HG02678 (cell line): ENCODE data around the gene CHTF18.

Experiments
- ATAC-seq: cut with Tn5 transposase; IDR thresholded peaks from one replicate; pipeline ENCODE4 v1.9.1; 2021; ENCODE audit warnings: mild to moderate bottlenecking, moderate library complexity; ENCODE audit not compliant: unreplicated experiment

CHTF18 gene

DNA sequence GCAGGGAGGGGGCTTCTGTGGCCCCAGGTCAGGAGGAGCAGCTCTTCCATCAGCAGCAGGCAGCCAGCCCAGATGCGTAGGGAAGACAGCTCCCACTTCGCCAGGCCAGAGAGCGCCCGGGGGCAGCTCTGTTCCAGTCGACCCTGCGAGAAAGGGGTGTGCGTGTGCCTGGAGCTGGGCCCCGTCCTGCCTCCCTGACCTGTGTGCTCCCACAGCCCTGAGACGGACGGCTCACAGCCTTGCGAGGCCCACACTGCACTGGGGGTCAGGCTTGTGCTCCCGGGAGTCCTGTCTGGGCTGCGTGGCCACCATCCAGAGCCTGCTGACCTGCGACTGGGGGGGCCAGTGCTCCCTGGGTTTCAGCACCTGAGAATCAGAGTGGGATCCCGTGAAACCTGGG, 28.4 kb upstream of the CHTF18 start:
- no peak for ATAC-seq

DNA sequence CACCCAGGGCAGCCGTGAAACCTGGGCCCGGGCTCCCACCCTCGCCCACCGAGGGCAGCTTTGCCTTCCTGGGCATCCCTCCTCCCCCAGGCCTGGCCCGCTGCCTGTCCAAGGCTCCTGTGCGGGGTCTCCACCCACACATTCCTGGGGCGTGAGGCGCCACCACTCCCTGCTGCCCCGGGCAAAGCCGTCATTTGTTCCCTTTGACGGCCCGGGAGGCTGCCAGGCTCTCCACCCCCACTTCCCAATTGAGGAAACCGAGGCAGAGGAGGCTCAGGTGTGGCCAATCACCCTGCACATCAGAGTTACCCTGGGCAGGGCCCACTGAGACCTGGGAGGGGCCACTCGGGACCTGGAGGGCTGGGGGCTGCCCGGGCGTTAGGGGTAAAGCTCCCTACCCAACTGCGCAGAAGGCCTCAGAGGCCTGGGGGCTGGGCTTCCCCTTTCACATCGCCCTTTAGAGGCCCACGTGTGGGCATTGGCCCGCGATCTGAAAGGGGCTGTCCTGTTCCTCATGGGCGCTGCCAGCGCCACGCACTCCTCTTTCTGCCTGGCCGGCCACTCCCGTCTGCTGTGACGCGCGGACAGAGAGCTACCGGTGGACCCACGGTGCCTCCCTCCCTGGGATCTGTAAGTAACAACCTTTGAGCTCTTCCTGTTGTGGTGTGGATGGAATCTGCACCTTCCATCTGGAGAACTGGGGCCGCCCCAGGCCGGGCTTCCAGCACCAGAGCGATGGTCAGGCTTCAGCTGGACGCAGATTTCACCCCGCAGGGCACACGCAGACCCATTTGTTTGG, 27.7 kb upstream of the CHTF18 start, which contains the start of gene MSLN:
TSS of gene MSLN (plus strand) at position 190 of the 799 bp plus-strand sequence. CDS start 1,947 bp downstream, outside the sequence.
- ATAC-seq, result no peak

DNA sequence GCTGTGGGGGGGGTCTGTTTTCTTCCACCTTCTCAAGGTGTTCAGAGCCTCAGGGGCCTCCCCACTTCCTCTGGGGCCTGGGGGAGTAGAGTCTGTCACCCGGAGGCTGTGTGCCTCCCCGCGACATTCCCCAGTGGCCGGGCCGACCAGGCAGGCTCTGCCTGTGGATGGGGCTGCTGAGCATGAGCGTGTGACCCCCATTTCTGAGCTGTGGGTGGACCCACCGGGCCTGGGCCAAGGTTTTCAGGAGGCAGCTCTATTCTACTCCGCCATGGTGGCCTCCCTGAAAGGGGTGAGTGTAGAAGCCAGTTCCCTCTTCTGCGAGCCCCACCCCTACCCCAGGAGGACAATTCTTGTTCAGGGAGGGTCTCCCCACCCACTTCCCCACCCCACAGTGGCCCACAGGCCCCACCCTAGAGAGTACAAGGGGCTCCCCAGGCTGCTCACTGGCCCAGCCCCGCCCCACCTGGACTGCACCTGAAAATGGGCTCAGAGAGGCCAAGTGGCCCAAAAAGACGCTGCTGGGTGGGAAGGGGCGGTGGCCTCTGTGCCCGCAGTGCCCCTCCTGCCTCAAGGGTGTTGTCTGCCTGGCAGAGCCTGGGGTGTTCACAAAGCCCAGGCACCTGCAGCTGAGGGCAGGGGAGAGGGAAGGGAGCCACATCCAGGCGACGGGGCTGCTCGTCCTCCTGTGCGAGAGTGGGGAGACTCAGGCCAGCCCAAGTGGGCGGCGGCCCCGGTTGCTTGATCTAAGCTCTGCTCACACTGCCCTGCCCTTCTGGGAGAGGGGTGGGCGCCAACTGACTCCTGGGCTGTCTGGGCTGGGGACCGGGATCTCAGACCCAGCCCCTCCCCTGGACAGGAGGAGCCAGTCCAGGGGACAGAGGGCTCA, 26.6 kb upstream of the CHTF18 start:
- ATAC-seq, result no peak

DNA sequence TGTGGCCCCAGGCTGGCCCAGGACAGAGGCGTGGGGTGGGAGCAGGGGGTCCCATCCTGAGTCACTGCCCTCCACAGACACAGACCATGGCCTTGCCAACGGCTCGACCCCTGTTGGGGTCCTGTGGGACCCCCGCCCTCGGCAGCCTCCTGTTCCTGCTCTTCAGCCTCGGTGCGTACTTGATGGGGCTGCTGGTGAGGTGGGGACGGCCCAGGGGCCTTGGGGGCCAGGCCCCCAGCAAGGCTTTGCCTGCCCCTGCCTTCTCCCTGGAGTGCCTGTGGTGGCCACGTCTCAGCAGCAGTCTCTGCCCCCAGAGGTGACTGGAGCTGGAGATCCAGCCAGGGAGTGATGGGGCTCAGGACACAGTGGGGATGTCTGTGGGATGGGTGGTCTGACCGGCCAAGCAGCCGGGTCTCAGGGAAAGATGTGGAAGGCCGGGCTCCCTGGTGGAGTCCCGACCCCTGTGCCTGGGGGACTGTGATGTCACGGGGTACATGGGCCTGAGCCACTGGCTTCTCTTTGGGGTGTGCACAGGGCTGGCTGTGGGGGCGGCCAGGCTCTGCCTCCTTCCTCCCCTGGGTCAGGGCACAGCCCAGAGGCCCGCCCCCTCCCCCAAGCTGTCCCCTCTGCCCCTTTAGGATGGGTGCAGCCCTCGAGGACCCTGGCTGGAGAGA, 25.7 kb upstream of the CHTF18 start:
- ATAC-seq, result no peak

DNA sequence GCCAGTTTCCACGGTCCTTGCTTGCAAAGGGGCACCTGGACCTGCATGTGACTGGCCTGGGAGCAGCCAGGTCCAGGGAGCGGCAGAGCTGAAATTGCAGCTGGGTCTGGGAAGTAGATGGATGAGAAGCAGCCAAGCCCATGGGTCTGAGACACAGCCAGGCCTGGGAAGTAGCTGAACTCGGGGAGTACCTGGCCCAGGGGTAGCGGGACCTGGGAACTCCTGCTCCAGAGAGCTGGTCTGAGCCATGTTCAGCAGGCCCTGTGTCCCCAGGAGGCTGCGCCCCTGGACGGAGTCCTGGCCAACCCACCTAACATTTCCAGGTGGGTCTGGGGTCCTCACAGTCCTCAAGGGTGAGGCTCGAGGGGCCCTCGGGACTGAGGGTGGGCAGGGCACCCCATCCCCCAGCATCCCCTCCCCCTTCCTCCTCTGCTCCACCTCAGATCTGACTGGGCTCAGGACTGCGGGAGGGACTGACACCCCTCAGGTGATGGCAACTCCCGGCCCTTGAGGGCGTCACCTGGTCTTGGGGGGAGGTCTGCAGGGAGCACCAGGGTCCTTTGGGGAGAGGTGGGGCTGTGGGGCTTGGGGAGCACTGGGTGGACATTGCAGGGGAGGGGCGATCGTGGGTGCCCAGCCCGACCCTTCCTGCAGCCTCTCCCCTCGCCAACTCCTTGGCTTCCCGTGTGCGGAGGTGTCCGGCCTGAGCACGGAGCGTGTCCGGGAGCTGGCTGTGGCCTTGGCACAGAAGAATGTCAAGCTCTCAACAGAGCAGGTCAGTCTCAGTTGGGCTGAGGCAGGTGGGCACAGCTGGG, 24.8 kb upstream of the CHTF18 start:
- ATAC-seq, result no peak

DNA sequence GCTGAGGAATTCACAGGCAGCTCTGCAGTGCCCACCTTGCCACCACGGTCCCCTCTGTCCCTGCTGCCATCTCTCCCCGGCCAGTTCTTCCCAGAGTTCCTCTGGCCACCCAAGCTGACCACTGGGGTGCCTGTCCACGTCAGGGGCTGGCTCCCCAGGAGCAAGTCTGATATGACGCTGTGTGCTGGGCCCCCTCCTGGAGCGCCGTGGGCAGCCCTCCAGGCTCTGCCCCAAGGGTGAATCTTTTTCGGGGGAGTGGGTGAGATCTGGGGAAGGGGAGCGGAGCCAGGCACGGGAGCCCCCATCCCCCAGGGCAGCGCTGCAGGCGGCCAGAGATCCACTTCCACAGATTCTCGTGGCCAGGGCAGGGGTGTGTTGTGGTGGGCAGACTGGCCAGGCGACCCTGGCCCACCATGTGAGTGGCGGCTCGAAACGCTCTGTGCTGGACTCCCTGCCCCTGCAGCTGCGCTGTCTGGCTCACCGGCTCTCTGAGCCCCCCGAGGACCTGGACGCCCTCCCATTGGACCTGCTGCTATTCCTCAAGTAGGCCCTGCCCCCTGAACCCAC, 24.2 kb upstream of the CHTF18 start:
- no peak for ATAC-seq

- ATAC-seq, result no peak
Measured at GRCh38 chr16:764848-765487, 23.5 kb upstream of the CHTF18 start.

DNA sequence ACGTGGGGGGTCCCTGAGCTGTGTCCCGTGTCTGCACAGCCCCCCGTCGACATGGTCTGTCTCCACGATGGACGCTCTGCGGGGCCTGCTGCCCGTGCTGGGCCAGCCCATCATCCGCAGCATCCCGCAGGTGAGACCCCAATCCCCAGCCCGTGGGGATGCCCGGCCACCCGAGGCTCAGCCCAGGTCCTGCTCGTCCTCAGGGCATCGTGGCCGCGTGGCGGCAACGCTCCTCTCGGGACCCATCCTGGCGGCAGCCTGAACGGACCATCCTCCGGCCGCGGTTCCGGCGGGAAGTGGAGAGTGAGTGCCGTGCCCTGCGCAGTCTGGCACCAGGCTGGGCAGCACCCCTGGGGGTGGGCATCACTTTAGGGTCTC, 22.9 kb upstream of the CHTF18 start:
- no peak for ATAC-seq

DNA sequence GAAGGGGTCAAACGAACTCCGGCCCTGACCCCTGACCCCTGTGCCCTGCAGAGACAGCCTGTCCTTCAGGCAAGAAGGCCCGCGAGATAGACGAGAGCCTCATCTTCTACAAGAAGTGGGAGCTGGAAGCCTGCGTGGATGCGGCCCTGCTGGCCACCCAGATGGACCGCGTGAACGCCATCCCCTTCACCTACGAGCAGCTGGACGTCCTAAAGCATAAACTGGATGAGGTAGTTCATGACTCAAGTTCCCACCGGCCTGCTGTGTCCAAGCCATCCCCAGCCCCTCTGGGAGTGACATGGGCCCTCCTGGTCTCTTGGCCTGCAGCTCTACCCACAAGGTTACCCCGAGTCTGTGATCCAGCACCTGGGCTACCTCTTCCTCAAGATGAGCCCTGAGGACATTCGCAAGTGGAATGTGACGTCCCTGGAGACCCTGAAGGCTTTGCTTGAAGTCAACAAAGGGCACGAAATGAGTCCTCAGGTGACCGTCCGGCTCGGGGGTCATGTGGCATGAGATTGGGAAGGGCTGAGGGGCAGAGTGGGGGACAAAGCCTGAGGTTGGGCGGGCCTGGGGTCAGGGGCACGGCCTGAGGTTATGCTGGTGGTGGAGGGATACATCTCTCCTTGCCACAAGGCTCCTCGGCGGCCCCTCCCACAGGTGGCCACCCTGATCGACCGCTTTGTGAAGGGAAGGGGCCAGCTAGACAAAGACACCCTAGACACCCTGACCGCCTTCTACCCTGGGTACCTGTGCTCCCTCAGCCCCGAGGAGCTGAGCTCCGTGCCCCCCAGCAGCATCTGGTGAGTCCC, 22.2 kb upstream of the CHTF18 start:
- ATAC-seq, result no peak

GRCh38 chr16:766820-767640, 21.4 kb upstream of the CHTF18 start:
- ATAC-seq, result no peak

GRCh38 chr16:767743-768235, 20.6 kb upstream of the CHTF18 start:
- no peak for ATAC-seq

DNA sequence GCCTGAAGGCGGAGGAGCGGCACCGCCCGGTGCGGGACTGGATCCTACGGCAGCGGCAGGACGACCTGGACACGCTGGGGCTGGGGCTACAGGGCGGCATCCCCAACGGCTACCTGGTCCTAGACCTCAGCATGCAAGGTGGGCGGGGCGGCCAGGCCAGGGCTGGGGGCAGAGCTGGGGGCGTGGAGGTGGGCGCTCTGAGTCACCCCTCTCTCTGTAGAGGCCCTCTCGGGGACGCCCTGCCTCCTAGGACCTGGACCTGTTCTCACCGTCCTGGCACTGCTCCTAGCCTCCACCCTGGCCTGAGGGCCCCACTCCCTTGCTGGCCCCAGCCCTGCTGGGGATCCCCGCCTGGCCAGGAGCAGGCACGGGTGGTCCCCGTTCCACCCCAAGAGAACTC, 20.0 kb upstream of the CHTF18 start:
- no peak for ATAC-seq

GRCh38 chr16:769184-769784, 19.1 kb upstream of the CHTF18 start:
- no peak for ATAC-seq

- ATAC-seq, result no peak
Measured at GRCh38 chr16:769934-770333, 18.5 kb upstream of the CHTF18 start.

DNA sequence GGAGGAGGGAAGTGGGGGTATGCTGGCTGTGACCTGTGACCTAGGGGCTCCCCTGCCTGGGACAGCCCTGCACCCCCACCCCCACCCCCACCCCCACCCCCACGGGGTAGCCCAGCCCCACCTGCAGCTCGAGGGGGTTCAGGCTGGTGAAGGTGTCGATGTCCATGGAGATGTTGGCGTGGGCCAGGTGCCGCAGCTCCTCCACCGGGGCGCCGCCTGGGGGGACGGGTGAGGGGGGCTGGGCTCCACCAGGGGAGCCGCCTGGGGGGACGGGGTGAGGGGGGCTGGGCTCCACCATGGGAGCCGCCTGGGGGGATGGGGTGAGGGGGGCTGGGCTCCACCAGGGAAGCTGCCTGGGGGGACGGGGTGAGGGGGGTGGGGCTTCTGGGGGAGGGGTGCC, 18.0 kb upstream of the CHTF18 start:
- no peak for ATAC-seq

DNA sequence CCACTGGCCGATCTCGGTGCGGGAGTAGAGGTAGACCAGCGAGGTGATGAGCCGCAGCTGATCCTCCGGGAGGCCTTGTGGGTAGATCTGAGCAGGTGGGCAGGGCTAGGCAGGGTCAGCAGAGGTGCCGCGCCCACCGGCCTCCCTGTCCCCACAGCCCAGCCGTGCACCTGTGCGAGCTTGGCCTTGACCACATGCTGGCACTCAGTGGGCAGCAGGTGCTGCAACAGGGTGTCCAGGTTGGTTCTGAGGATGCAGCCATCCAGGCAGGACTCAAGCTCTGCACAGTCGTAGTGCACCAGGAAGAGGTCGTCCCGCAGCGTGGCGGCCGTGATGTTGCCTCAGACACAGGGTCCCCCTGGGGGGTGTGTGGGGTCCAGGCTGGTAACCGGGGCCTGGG, 15.5 kb upstream of the CHTF18 start:
- ATAC-seq, result no peak
